Hepatocyte (in vitro differentiated cells): ENCODE results near the gene LDB3.

Experiments used
- CTCF ChIP-seq: fragments of 200-600 bp; sonication (generic); IDR thresholded peaks from 2 replicates; pipeline ENCODE4 v1.5.1; 2016; ENCODE audit warnings: antibody characterized with exemption, mild to moderate bottlenecking; ENCODE audit not compliant: poor library complexity
- EZH2 ChIP-seq: fragments of 200-600 bp; sonication (generic); IDR thresholded peaks from 2 replicates; pipeline ENCODE4 v1.6.1; 2016; ENCODE audit warnings: antibody characterized with exemption, mild to moderate bottlenecking, borderline replicate concordance
- EZH2phosphoT487 ChIP-seq: fragments of 200-600 bp; sonication (generic); IDR thresholded peaks from one replicate; pipeline ENCODE4 v1.6.1; 2018; ENCODE audit warnings: antibody characterized with exemption, mild to moderate bottlenecking, low read depth, moderate library complexity; ENCODE audit not compliant: unreplicated experiment, severe bottlenecking

- no peak for TF ChIP-seq EZH2
- no peak for TF ChIP-seq CTCF
- TF ChIP-seq EZH2phosphoT487: no peak
Observed at GRCh38 chr10:86715836-86716235, 47.5 kb downstream of the LDB3 start.
